Kidney (tissue), 14 donors: ENCODE measurements around the gene TMBIM4. TPM values are rescaled to one million over a fixed set of nuclear protein-coding genes. Genes with fewer than 3 reads are reported as not detected.

Experiments
- DNase-seq, 5 donors: peaks; one replicate each; pipeline ENCODE4 v3.0.0-alpha.2; 2013 to 2020
- FAIRE-seq: peaks from 2 replicates; lab custom pipeline; 2012; peaks lifted over from hg19 to GRCh38; lab: Jason Lieb, UNC
- H3K27ac ChIP-seq, 2 donors: one replicate each; pipeline ENCODE4 v1.7.0; 2013; ENCODE audit warnings: low read depth in 2 of 2, low read length in 2 of 2, inconsistent platforms in 1 of 2
- H3K27me3 ChIP-seq: one replicate; pipeline ENCODE4 v1.7.1; 2013; ENCODE audit warnings: low read length, inconsistent platforms; ENCODE audit not compliant: control insufficient read depth, insufficient read depth
- H3K36me3 ChIP-seq, 3 donors: one replicate each; pipeline versions ENCODE4 v1.7.0 to v1.7.1; 2013; ENCODE audit warnings: low read length in 3 of 3, control low read depth in 1 of 3, inconsistent platforms in 1 of 3; ENCODE audit not compliant: insufficient read depth in 3 of 3, control insufficient read depth in 2 of 3
- H3K4me1 ChIP-seq, 3 donors: one replicate each; pipeline versions ENCODE4 v1.7.0 to v1.7.1; 2013; ENCODE audit warnings: low read length in 3 of 3, inconsistent platforms in 1 of 3, low read depth in 1 of 3; ENCODE audit not compliant: control insufficient read depth in 2 of 3, insufficient read depth in 2 of 3
- H3K4me3 ChIP-seq, 3 donors: one replicate each; pipeline versions ENCODE4 v1.7.0 to v1.8.1; 2013; ENCODE audit warnings: low read length in 3 of 3, control low read depth in 1 of 3, inconsistent platforms in 1 of 3
- H3K9ac ChIP-seq, 3 donors: one replicate each; pipeline versions ENCODE4 v1.7.0 to v1.7.1; 2013; ENCODE audit warnings: low read length in 3 of 3, control low read depth in 1 of 3, inconsistent platforms in 1 of 3
- H3K9me3 ChIP-seq, 3 donors: one replicate each; pipeline versions ENCODE4 v1.7.0 to v1.7.1; 2013; ENCODE audit warnings: low read length in 3 of 3, control low read depth in 1 of 3, inconsistent platforms in 1 of 3; ENCODE audit not compliant: control insufficient read depth in 2 of 3, insufficient read depth in 1 of 3
- intact Hi-C: fragments of 100-400 bp; cut with DNase I; formaldehyde crosslinking; loops from one replicate; pipeline ENCODE4 v1.11.1; 2022
- polyA plus RNA-seq: library from polyadenylated mRNA; stranded (reverse); fragments of 350-450 nt; fragmentation: Illumina TruSeq; extraction: RNeasy Lipid Tissue Mini Kit (QIAGEN cat#74804); gene quantifications from one replicate; pipeline ENCODE4 v1.2.3, GENCODE V29; 2014; ENCODE audit warnings: low read depth, low replicate concordance; ENCODE audit not compliant: insufficient read depth
- total RNA-seq: library from RNA; stranded (reverse); fragmentation: NEBNext Ultra II Directional; extraction: Animal tissue kit (Norgen Biotek cat#: 25700); gene quantifications from one replicate; pipeline ENCODE4 v1.2.1, GENCODE V29; 2021
- TF ChIP-seq, protein P1 (sequence below): IDR thresholded peaks from 3 replicates; pipeline ENCODE4 v1.5.1; 2012; ENCODE audit warnings: mild to moderate bottlenecking, moderate library complexity, borderline replicate concordance; ENCODE audit not compliant: insufficient read depth; ENCODE audit errors: extremely low read depth
- donor health status: control.
- donor health status: control.
- donor health status: control.
- donor health status: control.
- donor health status: control.
- donor health status: DM: yes; HTN: yes; CAD: no.
- donor health status: Normal renal cell carcinoma (clear cell type).

Gene TMBIM4
- total and polyA plus RNA-seq, 2 donors from 2014 or later = 140 to 179 TPM

DNA sequence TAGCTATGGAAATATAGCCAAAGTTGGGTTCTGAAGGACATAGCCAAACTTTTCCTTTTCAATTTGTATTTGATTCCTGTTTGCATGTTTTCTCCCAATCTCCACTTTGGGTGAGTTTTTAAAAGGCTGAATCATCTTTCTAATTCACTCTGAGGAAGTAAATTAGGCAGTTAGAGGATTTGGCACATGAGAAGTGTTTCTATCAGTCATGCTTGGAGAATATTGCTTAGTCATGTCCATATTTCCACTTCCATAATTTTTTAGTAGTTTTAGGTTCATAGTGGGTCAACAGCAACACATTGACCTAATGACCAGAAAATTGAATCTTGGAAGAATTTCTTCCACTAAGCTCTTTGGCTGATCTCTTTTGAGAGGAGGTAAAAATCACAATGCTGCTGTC, 41.0 kb upstream of the TMBIM4 start:
- TF ChIP-seq, protein P1, sequence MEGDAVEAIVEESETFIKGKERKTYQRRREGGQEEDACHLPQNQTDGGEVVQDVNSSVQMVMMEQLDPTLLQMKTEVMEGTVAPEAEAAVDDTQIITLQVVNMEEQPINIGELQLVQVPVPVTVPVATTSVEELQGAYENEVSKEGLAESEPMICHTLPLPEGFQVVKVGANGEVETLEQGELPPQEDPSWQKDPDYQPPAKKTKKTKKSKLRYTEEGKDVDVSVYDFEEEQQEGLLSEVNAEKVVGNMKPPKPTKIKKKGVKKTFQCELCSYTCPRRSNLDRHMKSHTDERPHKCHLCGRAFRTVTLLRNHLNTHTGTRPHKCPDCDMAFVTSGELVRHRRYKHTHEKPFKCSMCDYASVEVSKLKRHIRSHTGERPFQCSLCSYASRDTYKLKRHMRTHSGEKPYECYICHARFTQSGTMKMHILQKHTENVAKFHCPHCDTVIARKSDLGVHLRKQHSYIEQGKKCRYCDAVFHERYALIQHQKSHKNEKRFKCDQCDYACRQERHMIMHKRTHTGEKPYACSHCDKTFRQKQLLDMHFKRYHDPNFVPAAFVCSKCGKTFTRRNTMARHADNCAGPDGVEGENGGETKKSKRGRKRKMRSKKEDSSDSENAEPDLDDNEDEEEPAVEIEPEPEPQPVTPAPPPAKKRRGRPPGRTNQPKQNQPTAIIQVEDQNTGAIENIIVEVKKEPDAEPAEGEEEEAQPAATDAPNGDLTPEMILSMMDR = no peak
- no peak overlapping the region for H3K4me3 ChIP-seq
- H3K9me3 ChIP-seq = no peaks in the 10 kb centered on the region
- no peak overlapping the region for H3K9ac ChIP-seq
- H3K27ac ChIP-seq = no peak overlapping the region
- intact Hi-C loops = no loop called here
- H3K4me1 ChIP-seq = no peaks in the 10 kb centered on the region
- H3K27me3 ChIP-seq = no peaks in the 10 kb centered on the region
- FAIRE-seq = no peak
- no peak for DNase-seq
- no peaks in the 10 kb centered on the region for H3K36me3 ChIP-seq

- Histone ChIP-seq H3K27me3 (no peaks in the 10 kb centered on the region), H3K36me3 (no peaks in the 10 kb centered on the region), H3K4me1 (no peaks in the 10 kb centered on the region), H3K27ac (no peak overlapping the region), H3K4me3 (no peak overlapping the region), H3K9me3 (no peaks in the 10 kb centered on the region), H3K9ac (no peak overlapping the region)
- TF ChIP-seq, protein P1 = no peak
- no peak for FAIRE-seq
- DNase-seq = no peak
- intact Hi-C loops = no loop called here
Measured at GRCh38 chr12:66206141-66206540, 36.3 kb upstream of the TMBIM4 start.

DNA sequence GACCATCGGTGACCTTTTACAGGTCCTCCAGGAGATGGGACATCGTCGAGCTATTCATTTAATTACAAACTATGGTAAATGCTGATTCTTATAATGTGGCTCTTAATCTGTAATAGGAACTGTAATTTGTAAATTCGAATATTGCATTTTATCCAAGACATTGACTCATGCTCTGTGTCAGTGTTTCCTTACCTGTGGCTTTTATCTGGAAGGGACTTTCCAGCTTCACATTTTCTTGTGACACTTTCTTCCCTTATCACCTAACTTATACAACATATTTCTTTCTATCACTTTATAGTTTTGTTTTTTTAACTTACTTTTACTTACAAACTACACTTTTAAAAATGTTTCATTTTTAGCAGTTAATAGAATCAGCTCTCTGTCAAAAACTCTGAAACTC, 34.0 kb upstream of the TMBIM4 start:
- peaks cover 0 to 6% (median 0%) of the 10 kb centered on the region in 3 donors for H3K9me3 ChIP-seq
- H3K36me3 ChIP-seq = no peaks in the 10 kb centered on the region
- H3K4me3 ChIP-seq = no peak overlapping the region
- no peaks in the 10 kb centered on the region for H3K4me1 ChIP-seq
- DNase-seq (no peak), FAIRE-seq (no peak)
- intact Hi-C loops = no loop called here
- TF ChIP-seq, protein P1 = no peak
- no peaks in the 10 kb centered on the region for H3K27me3 ChIP-seq
- H3K9ac ChIP-seq = no peak overlapping the region
- H3K27ac ChIP-seq = no peak overlapping the region
